ENCODE measurements around the gene MAPK8. TPM values are rescaled to one million over a fixed set of nuclear protein-coding genes. Genes with fewer than 3 reads are reported as not detected.
"Not testable (repeated sequence)": the region's sequence is repeated elsewhere in the genome, so short reads cannot be mapped to it uniquely, and the experiment has no call there.

The MAPK8 gene
- total RNA-seq, 4 donors from 2014 or later: 29.7 to 126 (median 67.8) TPM

- no peak overlapping the region for H3K27ac ChIP-seq
- in situ Hi-C loops (cut with MboI; ENCODE audit: low pct_ligation_motif_present in 1 of 4, low pct_unique_long_range_greater_than_20kb in 1 of 4, low sequenced_read_pairs in 3 of 4): no loop called here
- WGBS, 2 donors (ENCODE audit: low coverage in 1 of 2): 71 to 81% methylated on average over 6 to 7 of the region's 7 CpGs
- no peak overlapping the region for H3K4me3 ChIP-seq
- no peaks in the 10 kb centered on the region for H3K4me1 ChIP-seq
- intact Hi-C loops (cut with DNase I; ENCODE audit: low total_unique reads): no loop called here
- no peak for TF ChIP-seq EP300 (IDR thresholded peaks at IDR 0.05; ENCODE audit: low read depth)
- no peak for TF ChIP-seq POLR2A (IDR thresholded peaks at IDR 0.05)
- no peak for TF ChIP-seq CTCF (IDR thresholded peaks at IDR 0.05)
- no peaks in the 10 kb centered on the region for H3K27me3 ChIP-seq
- H3K36me3 ChIP-seq: no peaks in the 10 kb centered on the region
- H3K9me3 ChIP-seq: no peaks in the 10 kb centered on the region
- no peak for DNase-seq
These were observed 30.6 kb downstream of the MAPK8 start for GRCh38 chr10:48336978-48337599.

- Histone ChIP-seq H3K27me3 (no peaks in the 10 kb centered on the region), H3K9me3 (no peaks in the 10 kb centered on the region), H3K4me3 (no peak overlapping the region), H3K36me3 (no peaks in the 10 kb centered on the region), H3K4me1 (no peaks in the 10 kb centered on the region), H3K27ac (no peak overlapping the region)
- TF ChIP-seq CTCF (IDR thresholded peaks at IDR 0.05): no peak
- no peak for TF ChIP-seq POLR2AphosphoS5 (IDR thresholded peaks at IDR 0.05)
- in situ Hi-C loops (cut with MboI; ENCODE audit: low pct_ligation_motif_present in 1 of 4, low pct_unique_long_range_greater_than_20kb in 1 of 4, low sequenced_read_pairs in 3 of 4) (no loop called here), intact Hi-C loops (cut with DNase I; ENCODE audit: low total_unique reads) (no loop called here)
- DNase-seq: no peak
These were observed 34.3 kb downstream of the MAPK8 start for GRCh38 chr10:48340734-48341133.

- H3K4me1 ChIP-seq: no peaks in the 10 kb centered on the region
These were observed 36.6 kb downstream of the MAPK8 start for GRCh38 chr10:48343106-48343505.

GRCh38 chr10:48343921-48344598, 37.6 kb downstream of the MAPK8 start:
- intact Hi-C loops (cut with DNase I; ENCODE audit: low total_unique reads) (no loop called here), in situ Hi-C loops (cut with MboI; ENCODE audit: low pct_ligation_motif_present in 1 of 4, low pct_unique_long_range_greater_than_20kb in 1 of 4, low sequenced_read_pairs in 3 of 4) (no loop called here)
- Histone ChIP-seq H3K27ac (no peak overlapping the region), H3K9me3 (peaks cover 0 to 3% of the 10 kb centered on the region in 2 donors), H3K36me3 (no peaks in the 10 kb centered on the region), H3K4me1 (no peaks in the 10 kb centered on the region), H3K4me3 (no peak overlapping the region), H3K27me3 (no peaks in the 10 kb centered on the region)
- WGBS, 2 donors (ENCODE audit: low coverage in 1 of 2): 86 to 87% methylated on average over 3 of the region's 3 CpGs
- no peak for DNase-seq
- TF ChIP-seq EP300 (IDR thresholded peaks at IDR 0.05; ENCODE audit: low read depth): no peak
- TF ChIP-seq POLR2A (IDR thresholded peaks at IDR 0.05): no peak
- no peak for TF ChIP-seq POLR2AphosphoS5 (IDR thresholded peaks at IDR 0.05)
- no peak for TF ChIP-seq CTCF (IDR thresholded peaks at IDR 0.05)

More at GRCh38 chr10:48343106-48343505, 36.6 kb downstream of the MAPK8 start:
- in situ Hi-C loops (cut with MboI; ENCODE audit: low pct_ligation_motif_present in 1 of 4, low pct_unique_long_range_greater_than_20kb in 1 of 4, low sequenced_read_pairs in 3 of 4): no loop called here
- Histone ChIP-seq H3K27ac (no peak overlapping the region), H3K4me3 (no peak overlapping the region), H3K27me3 (no peaks in the 10 kb centered on the region), H3K9me3 (no peaks in the 10 kb centered on the region), H3K36me3 (no peaks in the 10 kb centered on the region)
- intact Hi-C loops (cut with DNase I; ENCODE audit: low total_unique reads): no loop called here
- DNase-seq: no peak
- no peak for TF ChIP-seq POLR2A (IDR thresholded peaks at IDR 0.05)
- no peak for TF ChIP-seq EP300 (IDR thresholded peaks at IDR 0.05; ENCODE audit: low read depth)
- no peak for TF ChIP-seq POLR2AphosphoS5 (IDR thresholded peaks at IDR 0.05)
- TF ChIP-seq CTCF (IDR thresholded peaks at IDR 0.05): no peak
- WGBS, 2 donors (ENCODE audit: low coverage in 1 of 2): 71 to 86% methylated on average over 1 to 2 of the region's 2 CpGs

GRCh38 chr10:48346248-48346647, 39.8 kb downstream of the MAPK8 start:
- H3K27ac ChIP-seq; H3K27me3 ChIP-seq; H3K4me1 ChIP-seq; in situ Hi-C loops (cut with MboI; ENCODE audit: low pct_ligation_motif_present in 1 of 4, low pct_unique_long_range_greater_than_20kb in 1 of 4, low sequenced_read_pairs in 3 of 4); DNase-seq; H3K9me3 ChIP-seq; H3K36me3 ChIP-seq; intact Hi-C loops (cut with DNase I; ENCODE audit: low total_unique reads); H3K4me3 ChIP-seq: not testable (repeated sequence)
- WGBS, 2 donors (ENCODE audit: low coverage in 1 of 2): 88 to 99% methylated on average over 6 to 9 of the region's 9 CpGs

GRCh38 chr10:48347539-48347938, 41.1 kb downstream of the MAPK8 start:
- H3K36me3 ChIP-seq; DNase-seq; H3K9me3 ChIP-seq; H3K4me1 ChIP-seq; H3K4me3 ChIP-seq; H3K27me3 ChIP-seq; H3K27ac ChIP-seq; intact Hi-C loops (cut with DNase I; ENCODE audit: low total_unique reads); in situ Hi-C loops (cut with MboI; ENCODE audit: low pct_ligation_motif_present in 1 of 4, low pct_unique_long_range_greater_than_20kb in 1 of 4, low sequenced_read_pairs in 3 of 4): not testable (repeated sequence)
- 93% methylated on average over 2 of the region's 2 CpGs; no CpG with 5 or more reads in 1 of the 2 donors for WGBS, 2 donors (ENCODE audit: low coverage in 1 of 2)

- WGBS, 2 donors (ENCODE audit: low coverage in 1 of 2): 84 to 96% methylated on average over 4 of the region's 4 CpGs
- H3K9me3 ChIP-seq; H3K4me1 ChIP-seq; DNase-seq; H3K36me3 ChIP-seq; H3K27ac ChIP-seq; H3K27me3 ChIP-seq; in situ Hi-C loops (cut with MboI; ENCODE audit: low pct_ligation_motif_present in 1 of 4, low pct_unique_long_range_greater_than_20kb in 1 of 4, low sequenced_read_pairs in 3 of 4); intact Hi-C loops (cut with DNase I; ENCODE audit: low total_unique reads); H3K4me3 ChIP-seq: not testable (repeated sequence)
These were observed 41.5 kb downstream of the MAPK8 start for GRCh38 chr10:48347943-48348342.

Measured in transverse colon (tissue), 4 donors.